GM21529 (cell line): ENCODE results near the gene GPR78.
"Not testable (repeated sequence)": the region's sequence is repeated elsewhere in the genome, so short reads cannot be mapped to it uniquely, and the experiment has no call there.

Experiments used
- ATAC-seq: cut with Tn5 transposase; IDR thresholded peaks from one replicate; pipeline ENCODE4 v1.9.1; 2021; ENCODE audit not compliant: unreplicated experiment

GPR78 gene

DNA sequence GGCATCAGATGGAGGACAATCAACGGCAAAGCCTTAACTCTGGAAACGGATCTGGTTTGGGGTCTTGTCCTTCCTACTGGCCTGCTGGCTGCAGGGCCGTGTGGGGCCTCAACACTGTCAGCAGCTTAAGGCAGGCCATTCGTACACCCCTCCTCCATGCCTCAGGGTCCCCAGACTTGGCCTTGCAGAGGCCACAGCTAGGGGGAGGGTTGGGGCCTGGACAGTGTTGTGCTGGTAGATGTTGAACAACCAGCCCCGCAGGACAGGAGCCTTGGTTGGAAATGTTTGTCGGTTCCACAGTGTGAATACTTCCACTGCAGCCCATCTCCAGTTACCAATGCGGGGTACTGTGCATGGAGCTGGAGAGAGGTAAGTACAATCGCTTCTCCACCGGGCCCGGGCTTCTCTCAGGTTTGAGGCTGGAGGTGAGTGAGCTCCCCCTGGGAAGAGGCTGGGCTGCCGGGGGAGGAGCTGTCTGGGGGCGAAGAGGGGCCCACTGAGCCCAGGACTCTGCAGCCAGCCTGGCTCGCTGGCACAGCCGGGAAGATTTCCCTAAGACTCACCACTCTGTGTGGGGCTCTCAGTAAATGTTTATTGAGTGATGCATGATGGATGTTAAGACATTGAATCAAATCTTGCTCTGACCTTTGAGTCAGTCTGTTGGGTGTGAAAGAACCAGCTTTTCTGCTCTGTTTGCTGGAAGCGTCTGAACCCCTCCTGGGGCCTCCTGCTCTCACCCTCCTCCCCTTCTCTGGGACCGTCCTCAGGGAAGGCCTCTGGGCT, 19.7 kb upstream of the GPR78 start:
- no peak for ATAC-seq

DNA sequence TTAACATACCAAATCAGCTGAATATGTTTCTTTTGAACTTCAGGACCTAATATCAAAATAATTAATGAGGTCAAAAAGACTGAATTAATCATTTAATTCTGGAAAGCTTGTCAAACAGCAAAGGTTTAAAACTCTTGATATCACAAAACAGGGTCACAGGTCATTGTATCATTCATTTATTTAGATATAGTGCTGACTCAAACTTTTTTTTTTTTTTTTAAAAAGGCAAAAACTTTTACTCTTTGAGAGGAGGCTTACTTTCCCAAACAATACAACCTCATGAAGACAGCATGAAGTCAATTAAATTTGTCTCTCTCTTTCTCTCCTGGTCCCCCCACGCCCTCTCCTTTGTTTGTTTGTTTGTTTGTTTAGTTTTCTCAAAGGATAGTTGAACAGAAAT, 15.6 kb upstream of the GPR78 start:
- no peak for ATAC-seq

DNA sequence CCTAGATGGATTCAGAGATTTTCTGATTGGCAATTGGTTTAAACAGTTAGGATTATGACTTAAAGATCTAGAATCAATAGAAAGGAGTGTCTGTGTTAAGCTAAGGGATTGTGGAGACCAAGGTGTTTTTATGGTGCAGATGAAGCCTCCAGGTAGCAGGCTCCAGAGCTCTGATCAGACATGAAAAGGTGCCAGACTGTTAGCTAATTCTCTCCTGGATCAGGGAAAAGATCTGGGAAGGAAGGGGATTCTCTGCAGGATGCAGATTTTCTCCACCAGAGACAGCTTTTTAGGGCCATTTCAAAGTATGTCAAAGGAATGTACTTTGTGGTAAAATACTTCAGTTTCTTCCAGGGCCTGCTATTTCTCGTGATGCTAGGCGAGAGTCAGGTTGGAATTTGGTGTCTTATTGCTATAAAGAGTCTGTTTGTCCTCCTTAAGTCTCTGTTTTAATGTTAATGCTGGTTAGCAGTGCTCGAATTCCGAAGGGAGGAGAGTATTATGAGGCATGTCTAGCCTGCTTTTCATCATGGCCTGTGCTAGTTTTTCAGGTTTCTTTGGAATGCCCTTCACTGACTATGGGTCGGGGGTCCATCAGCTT, 12.0 kb upstream of the GPR78 start:
- ATAC-seq, result no peak

DNA sequence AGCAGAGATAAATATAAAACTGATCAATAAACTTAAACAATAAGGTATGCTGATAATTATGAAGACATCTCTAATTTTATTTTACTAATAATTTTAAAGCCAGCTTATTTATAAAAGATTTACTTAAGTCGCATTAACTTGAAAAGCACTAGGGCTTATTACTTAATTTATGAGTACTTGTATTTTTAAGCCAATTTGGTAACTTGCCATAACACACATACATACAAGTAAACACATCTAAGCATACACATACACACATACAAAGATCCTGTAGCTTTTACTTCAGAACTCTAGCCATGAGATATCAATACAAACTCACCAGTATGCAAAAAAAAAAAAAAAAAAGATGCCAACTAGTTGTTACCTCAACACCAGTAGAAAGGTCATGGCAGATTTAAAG, 10.0 kb upstream of the GPR78 start:
- ATAC-seq, result no peak

DNA sequence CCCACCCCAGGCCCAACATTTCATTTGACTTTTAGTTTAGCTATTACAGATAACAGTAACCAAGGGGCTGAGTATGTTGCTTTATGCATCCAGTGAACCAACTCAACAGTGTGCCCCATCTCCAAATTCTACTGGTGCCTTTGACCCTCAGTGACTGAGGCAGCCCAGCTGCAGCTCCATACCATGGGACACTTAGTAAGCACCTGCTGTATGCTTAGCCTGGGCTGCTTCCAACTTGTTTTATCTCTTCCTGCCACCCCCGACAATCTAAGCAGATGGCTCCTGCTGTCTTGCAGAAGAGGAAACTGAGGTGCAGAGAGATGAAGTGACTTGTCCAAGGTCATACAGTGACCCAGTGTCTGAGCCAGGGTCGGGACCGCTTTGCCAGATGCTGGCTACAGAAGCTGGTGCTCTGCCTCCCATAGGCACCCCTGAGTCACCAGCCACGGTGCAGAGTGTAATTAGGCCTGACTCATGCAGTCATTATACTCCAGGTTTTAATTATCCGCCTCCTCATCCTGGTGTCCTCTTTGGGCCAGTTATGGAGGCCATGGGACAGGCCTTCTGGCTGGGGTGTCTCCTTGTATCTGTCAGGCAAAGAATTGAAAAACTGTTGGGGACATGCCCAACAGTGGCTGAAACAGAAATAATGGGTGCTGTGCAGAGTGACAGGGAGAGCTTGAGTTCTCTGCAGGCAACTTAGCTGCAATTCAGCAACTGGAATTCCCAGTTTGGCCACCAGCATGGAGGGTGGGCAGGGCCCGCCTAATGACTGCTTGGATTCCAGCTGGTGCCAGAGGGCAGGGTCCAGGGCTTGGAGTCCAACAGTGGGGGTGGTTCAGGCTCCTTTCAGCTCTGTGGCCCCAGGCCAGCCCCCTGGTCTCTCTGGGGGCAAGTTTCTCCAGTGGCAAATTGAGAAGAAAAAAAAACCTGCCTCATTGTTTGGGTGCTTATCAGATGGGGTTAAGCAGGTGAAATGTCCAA, 8.2 kb upstream of the GPR78 start:
- ATAC-seq, result no peak

DNA sequence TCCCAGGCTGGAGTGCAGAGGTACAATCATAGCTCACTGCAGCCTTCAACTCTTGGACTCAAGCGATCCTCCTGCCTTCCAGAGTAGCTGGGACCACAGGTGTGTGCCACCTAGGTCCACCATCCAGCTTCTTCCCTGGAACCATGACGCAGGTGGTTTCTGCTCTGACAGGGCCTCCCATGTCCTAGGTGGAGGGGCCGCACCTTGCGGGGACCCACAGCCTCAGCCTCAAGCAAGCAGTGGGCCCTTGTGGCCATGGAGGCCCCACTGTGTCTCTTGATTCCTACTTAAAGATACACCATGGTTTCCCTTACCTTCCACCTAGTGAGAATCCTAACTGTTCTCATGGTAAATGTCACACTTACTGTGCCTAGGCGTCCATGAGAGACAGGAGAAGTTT, 6.9 kb upstream of the GPR78 start:
- no peak for ATAC-seq

DNA sequence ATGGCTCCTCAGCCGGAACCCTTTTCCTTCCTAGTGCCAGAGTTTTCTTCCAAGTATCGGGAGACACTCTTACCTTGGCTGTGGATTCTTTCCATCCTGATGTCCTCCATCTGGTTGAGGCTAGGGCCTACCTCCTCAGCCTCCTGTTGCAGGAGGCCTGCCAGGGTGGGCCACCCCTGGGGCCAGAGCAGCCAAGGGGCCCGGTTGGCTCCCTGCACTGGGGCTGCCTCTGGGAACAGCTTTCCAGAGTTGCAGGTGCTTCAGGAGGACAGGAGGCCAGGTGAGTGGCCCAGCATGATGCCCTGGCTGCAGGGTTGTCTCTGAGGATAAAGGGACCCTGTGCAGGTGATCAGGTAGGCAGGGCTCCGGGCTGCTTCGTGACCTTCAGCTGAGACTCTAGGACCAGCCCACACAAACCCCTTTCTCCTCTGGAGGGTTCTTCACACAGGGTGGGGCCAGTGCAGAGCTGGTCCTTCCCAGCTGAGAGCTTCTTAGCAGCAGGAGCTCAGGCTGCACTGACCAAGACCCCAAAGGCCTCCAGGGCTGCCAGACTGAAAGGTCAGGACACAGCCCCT, 5.3 kb upstream of the GPR78 start:
- no peak for ATAC-seq

DNA sequence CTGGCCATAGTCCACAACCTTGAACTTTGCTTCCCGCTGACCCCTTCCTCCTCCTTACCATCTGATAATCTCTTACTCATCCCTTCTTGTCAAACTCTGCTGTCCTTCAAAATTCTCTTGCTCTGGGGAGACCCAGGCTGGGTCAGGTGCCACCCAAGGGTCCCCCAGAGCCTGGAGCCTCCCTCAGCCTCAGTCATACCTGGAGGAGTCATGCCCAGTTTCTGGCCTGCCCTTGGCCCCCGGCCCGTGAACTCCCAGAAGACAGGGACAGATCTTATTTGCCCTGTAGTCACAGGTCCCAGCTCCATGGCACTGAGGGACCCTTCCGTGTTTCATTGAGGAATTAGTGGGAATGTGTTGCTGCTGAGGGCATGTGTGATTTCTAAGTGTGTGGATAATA, 4.7 kb upstream of the GPR78 start:
- no peak for ATAC-seq

DNA sequence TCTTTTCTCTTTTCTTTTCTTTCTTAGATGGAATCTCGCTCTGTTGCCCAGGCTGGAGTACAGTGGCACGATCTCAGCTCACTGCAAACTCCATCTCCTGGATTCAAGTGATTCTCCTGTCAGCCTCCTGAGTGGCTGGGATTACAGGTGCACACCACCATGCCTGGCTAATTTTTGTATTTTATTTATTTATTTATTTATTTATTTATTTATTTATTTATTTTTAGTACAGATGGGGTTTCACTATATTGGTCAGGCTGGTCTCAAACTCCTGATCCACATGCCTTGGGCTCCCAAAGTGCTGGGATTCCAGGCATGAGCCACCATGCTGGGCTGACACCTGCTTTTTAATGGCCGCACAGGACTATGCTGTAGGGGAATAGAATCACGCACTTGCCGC, 3.6 kb upstream of the GPR78 start:
- not testable (repeated sequence) for ATAC-seq

DNA sequence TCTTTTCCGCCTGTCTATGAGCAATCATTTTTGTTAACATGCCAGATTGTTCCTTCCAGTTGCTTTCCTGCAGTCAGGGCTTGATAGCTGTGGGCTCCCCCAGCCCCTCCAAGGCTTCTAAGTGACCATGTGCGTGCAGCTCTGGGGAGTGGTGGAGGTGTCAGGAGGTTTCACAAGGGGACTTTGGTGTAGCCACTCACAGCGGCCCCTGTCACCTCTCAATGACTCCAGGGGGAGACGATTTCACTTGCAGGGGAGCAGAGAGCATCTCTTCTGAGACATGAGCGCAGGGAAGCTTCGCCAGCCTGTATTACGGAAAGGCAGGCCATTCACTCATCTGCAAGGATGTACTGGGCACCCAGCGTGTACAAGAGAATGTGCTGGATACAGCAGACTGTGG, 3.1 kb upstream of the GPR78 start:
- ATAC-seq, result no peak

DNA sequence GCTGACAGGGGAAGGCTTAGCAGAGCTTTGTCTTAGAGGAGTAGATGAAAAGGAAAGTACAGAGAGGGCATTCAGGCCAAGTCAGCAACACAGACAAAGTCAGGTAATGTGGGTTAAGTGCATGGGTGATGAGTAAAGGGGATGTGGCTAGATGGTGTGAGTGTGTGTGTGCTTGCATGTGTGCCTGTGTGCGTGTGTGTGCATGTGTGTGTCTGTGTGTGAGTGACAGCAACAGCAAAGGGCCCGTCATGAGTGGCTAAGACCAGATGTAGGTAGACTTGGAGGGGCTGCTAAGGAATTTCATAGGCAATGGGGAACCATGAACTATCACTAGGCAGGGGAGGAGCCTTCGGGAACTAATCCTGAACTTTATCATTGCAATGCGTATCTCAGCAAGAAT, 2.2 kb upstream of the GPR78 start:
- no peak for ATAC-seq

DNA sequence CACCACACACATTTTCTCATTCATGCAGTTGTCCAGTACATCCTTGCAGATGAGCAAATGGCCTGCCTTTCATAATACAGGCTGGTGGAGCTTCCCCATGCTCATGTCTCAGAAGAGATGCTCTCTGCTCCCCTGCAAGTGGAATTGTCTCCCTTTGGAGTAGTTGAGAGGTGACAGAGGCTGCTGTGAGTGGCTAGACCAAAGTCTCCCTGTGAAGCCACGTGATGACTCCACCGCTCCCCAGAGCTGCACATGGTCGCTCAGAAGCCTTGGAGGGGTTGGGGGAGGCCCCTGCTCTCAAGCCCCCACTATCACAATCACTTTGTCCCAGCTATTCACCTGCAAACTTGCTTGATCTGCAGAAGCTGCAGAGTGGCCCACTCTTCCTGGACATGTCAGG, 1.5 kb upstream of the GPR78 start:
- no peak for ATAC-seq

DNA sequence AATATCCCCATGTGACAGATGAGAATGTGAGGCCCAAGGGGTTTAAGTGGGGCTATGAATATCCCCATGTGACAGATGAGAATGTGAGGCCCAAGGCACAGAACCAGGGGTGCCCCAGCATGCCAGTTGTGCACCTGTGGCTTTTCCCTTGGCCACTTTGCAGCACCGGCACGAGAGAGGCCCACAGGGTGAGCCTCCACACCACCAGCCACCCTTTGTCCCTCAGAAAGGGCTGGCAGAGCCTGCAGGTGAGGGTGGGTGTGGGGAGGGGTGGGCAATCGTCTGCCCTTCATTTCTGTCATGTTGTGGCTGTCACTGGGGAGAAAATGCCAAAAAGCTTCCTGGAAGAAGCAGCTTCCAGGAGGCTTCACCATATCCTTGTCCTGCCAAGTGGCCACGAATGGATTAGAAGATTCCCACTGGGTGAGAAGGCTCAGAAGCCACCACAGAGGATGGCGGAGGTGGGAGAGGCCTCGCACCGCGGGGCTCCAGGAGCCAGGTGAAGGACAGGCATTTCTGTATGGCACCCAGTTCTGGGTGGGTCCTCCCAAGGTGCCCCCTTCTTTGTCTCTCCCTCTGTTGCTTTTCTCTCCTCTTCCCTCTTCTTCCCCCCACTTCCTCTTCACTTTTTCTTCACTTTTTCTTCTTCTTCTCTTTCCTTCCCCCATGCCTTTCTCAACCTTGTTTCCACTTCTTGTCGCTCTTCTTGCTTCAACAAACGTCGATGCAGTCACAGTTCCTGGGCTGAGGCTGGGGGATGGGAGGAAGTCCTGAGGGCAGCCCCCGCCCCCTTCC, 469 bp upstream of the GPR78 start:
- ATAC-seq, result no peak

DNA sequence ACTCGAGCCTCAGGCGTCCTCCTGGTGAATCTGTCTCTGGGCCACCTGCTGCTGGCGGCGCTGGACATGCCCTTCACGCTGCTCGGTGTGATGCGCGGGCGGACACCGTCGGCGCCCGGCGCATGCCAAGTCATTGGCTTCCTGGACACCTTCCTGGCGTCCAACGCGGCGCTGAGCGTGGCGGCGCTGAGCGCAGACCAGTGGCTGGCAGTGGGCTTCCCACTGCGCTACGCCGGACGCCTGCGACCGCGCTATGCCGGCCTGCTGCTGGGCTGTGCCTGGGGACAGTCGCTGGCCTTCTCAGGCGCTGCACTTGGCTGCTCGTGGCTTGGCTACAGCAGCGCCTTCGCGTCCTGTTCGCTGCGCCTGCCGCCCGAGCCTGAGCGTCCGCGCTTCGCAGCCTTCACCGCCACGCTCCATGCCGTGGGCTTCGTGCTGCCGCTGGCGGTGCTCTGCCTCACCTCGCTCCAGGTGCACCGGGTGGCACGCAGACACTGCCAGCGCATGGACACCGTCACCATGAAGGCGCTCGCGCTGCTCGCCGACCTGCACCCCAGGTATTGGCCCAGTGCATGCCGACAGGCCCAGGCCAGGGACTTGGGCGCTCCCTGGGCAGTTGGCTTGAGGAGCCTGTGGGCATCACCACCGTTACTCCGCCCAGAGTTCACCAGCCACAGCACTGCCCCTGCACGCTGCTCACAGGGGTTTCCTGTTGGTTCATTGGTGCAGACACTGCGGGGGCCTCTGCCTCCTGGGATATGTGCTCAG, 1.1 kb downstream of the GPR78 start:
- no peak for ATAC-seq

DNA sequence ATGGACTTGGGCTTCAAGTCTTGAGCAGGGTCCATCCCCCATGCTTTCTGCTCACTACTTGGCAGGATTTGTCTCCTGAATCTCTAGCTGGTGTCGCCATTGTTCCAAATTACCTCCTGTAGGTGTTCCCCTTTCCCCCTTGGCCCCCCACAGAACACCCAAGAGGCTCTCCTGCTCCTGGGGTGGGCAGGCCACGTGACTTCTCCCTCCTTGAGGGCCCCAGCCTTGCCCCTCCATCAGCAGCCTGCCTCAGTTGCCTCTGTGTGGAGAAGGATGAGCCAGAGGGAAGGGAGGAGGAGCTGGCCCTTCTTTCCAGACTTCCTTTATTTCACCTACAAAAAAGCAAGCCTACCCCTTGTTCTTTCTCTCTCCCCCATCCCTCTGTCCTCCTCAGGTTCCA, 1.8 kb downstream of the GPR78 start:
- no peak for ATAC-seq

DNA sequence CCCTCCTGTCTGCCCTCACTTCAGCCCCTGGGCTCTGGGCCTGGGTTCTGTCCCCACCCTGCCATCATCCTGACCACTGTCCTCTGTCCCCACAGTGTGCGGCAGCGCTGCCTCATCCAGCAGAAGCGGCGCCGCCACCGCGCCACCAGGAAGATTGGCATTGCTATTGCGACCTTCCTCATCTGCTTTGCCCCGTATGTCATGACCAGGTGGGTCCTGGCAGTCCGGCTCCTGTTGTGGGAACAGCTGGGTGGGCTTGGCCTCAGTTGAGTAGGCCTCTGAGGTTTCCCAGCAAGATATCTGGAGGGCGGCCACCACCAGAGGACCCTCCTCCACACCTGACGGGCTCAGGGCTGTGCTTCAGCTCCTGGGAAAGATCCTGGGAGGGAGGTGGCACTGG, 2.2 kb downstream of the GPR78 start:
- ATAC-seq, result no peak

DNA sequence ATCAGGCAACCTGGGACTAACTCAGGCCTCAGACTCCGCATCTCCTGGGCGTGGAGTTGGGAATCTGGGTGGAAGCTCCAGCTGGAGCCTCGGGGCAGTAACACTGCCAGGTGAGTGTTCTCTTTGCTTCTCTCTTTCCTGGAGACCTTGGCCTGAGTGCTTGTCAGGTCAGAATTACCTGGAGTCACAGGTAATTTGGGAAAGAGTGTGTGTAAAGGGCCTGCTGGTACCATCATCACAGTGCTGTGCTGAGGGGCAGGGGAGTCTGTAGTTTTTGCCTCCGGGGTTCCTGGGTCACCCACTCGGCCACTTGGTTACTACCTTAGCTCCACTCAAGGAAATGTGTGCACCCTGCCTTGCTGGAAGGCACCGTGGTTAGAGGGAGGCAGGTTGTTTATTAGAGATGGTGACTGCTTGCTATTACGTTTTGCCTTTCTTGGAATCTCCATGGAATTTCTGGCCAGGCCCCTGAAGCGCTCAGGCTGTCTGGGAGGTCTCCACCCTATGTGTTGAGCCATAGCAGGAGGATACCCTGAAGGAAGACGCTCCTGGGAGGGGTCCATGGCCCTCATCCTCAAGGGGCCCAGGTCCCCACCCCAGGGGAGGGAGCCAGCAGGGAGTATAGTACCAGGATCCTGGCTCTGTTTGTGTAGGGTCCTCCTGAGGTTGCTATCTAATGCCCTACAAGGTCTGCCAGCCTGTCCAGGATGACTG, 2.9 kb downstream of the GPR78 start:
- ATAC-seq, result no peak

DNA sequence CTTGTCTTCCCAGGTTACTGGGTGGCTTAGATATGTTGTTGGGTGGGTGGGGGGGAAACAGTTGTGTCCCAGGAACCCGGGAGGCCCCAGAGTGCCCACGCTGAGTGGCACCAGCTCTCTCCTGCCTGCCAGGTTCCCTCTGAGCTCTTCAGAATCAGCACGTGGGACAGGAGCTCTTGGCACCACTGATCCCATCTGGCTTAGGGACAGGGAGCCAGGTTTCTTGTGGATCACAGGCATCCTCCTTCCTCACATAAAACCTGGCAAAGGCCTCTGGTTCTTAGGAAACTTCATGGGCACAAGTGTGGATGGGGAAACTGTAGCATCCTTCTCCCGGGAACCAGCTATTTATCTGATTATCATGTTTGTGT, 3.4 kb downstream of the GPR78 start:
- ATAC-seq, result no peak

DNA sequence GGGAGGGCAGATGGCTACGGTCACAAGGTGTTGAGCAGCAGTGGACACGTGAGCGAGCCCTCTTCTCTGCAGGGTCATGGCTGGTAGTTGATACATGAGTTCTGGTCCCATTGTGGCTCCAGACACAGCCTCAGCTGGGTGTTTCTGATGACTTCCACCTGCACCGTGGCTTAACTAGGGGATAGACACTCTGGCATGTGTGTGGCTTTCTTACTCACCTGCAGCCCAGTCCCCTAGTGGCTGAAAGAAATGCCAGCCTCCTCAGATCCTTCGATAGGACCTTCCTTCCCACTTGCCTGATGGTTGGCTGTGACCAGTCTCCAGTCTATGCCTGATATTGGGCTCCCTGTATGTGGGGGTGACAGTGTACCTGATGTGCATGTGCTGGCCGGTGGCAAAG, 5.0 kb downstream of the GPR78 start:
- no peak for ATAC-seq
